Adipose tissue (tissue), 3 donors: ENCODE results near the gene AGPAT1. TPM values are rescaled to one million over a fixed set of nuclear protein-coding genes. Genes with fewer than 3 reads are reported as not detected.
A peak's percentile ranks its signal among the peaks of the same experiment; 100 is the strongest.

Experiments used
- H3K27ac ChIP-seq: one replicate; pipeline ENCODE4 v1.5.1; 2013; ENCODE audit warnings: low read depth, low read length
- WGBS, 3 donors: extraction: QIAGEN DNeasy Blood & Tissue Kit; methylation state at CpG; one replicate each; pipeline ENCODE4 v1.1.7; 2013; 5-methylcytosine and 5-hydroxymethylcytosine counted together
- polyA plus RNA-seq, 3 donors: library from polyadenylated mRNA; stranded (reverse); fragments of 200-250 nt; gene quantifications; one replicate each; pipeline ENCODE4 v1.2.3, GENCODE V29; 2013
- donor health status: healthy with polysubstance abuse.
- donor health status: Bipolar disorder and iron deficiency.
- donor health status: healthy.

The AGPAT1 gene
- polyA plus RNA-seq, 3 donors: 19.9 to 56.3 (median 43.1) TPM

- H3K27ac ChIP-seq: no peak overlapping the region
- 66 to 73% (median 67%) methylated on average over 5 of the region's 5 CpGs for WGBS, 3 donors
These were observed 36.3 kb downstream of the AGPAT1 start for GRCh38 chr6:32139590-32139989.

- H3K27ac ChIP-seq: no peak overlapping the region
These were observed 38.4 kb downstream of the AGPAT1 start for GRCh38 chr6:32137454-32137853.

GRCh38 chr6:32133786-32134185, 42.1 kb downstream of the AGPAT1 start:
- WGBS, 3 donors: 77 to 82% (median 81%) methylated on average over 4 of the region's 4 CpGs
- H3K27ac ChIP-seq: no peak overlapping the region

GRCh38 chr6:32132110-32132509, 43.8 kb downstream of the AGPAT1 start:
- no peak overlapping the region for H3K27ac ChIP-seq

- 81 to 93% (median 92%) methylated on average over 14 of the region's 14 CpGs for WGBS, 3 donors
- no peak overlapping the region for H3K27ac ChIP-seq
These were observed 44.4 kb downstream of the AGPAT1 start for GRCh38 chr6:32131439-32131948.

- peak overlapping the region; percentile 19 for H3K27ac ChIP-seq
- 26 to 34% (median 32%) methylated on average over 22 of the region's 22 CpGs for WGBS, 3 donors
These were observed 46.4 kb downstream of the AGPAT1 start for GRCh38 chr6:32129297-32130088.

- WGBS, 3 donors: 73 to 86% (median 85%) methylated on average over 13 of the region's 13 CpGs
- no peak overlapping the region for H3K27ac ChIP-seq
These were observed 47.1 kb downstream of the AGPAT1 start for GRCh38 chr6:32128751-32129296.

- no peak within 1 kb of the TSS for H3K27ac ChIP-seq
- WGBS, 3 donors: 0 to 1% (median 1%) methylated on average over 44 of the region's 44 CpGs
These were observed 47.9 kb downstream of the AGPAT1 start, which contains the start of gene ATF6B for GRCh38 chr6:32127717-32128592. Gene ATF6B (minus strand): TSS chr6:32128246. CDS start chr6:32128207, 39 bp downstream.

GRCh38 chr6:32127409-32127716, 48.5 kb downstream of the AGPAT1 start:
- no peak overlapping the region for H3K27ac ChIP-seq
- 1 to 11% (median 11%) methylated on average over 9 of the region's 9 CpGs for WGBS, 3 donors

- WGBS, 3 donors: 48 to 68% (median 59%) methylated on average over 8 of the region's 8 CpGs
- H3K27ac ChIP-seq: no peak overlapping the region
These were observed 49.0 kb downstream of the AGPAT1 start for GRCh38 chr6:32126880-32127279.

- 75 to 95% (median 89%) methylated on average over 4 of the region's 4 CpGs for WGBS, 3 donors
- H3K27ac ChIP-seq: no peak overlapping the region
These were observed 52.2 kb downstream of the AGPAT1 start for GRCh38 chr6:32123681-32124080.

GRCh38 chr6:32120573-32121059, 55.3 kb downstream of the AGPAT1 start:
- 93 to 95% (median 94%) methylated on average over 8 to 12 of the region's 12 CpGs for WGBS, 3 donors
- H3K27ac ChIP-seq: no peak overlapping the region

GRCh38 chr6:32118782-32119628, 56.9 kb downstream of the AGPAT1 start:
- 10 to 22% (median 20%) methylated on average over 17 of the region's 17 CpGs for WGBS, 3 donors
- no peak overlapping the region for H3K27ac ChIP-seq

Other genes starting within 250 kb of the AGPAT1 start
- gene C2, start 248.4 kb downstream of the AGPAT1 start, polyA plus RNA-seq: 10 to 100 TPM in 2 of 3 donors, 1 to 10 TPM in 1; 1.6 to 20.4 (median 18.2) TPM
- gene CFB, start 230.0 kb downstream of the AGPAT1 start, polyA plus RNA-seq: 100 to 1,000 TPM in 1 of 3 donors, 10 to 100 TPM in 2; 23.8 to 211 (median 49.8) TPM
- 10 to 100 TPM; 38.8 to 60.8 (median 53.2) TPM for gene NELFE, start 217.1 kb downstream of the AGPAT1 start, polyA plus RNA-seq
- gene SKIC2, start 216.9 kb downstream of the AGPAT1 start, polyA plus RNA-seq: 10 to 100 TPM; 28.7 to 62.6 (median 59.6) TPM
- 10 to 100 TPM; 10.4 to 20.8 (median 15.8) TPM for gene DXO, start 203.9 kb downstream of the AGPAT1 start, polyA plus RNA-seq
- gene C4A, start 194.0 kb downstream of the AGPAT1 start, polyA plus RNA-seq: 100 to 1,000 TPM in 2 of 3 donors, 10 to 100 TPM in 1; 20.8 to 180 (median 112) TPM
- 100 to 1,000 TPM in 1 of 3 donors, 10 to 100 TPM in 2; 22.4 to 207 (median 93.8) TPM for gene C4B, start 161.3 kb downstream of the AGPAT1 start, polyA plus RNA-seq
- gene CYP21A2, start 137.7 kb downstream of the AGPAT1 start, polyA plus RNA-seq: 1 to 10 TPM in 2 of 3 donors, under 1 TPM in 1; 0.71 to 2.1 (median 1.4) TPM
- 10 to 100 TPM in 2 of 3 donors, 1 to 10 TPM in 1; 5.3 to 65.0 (median 47.4) TPM for gene TNXB, start 66.7 kb downstream of the AGPAT1 start, polyA plus RNA-seq
- 10 to 100 TPM; 36.8 to 53.4 (median 38.2) TPM for gene ATF6B, start 47.8 kb downstream of the AGPAT1 start, polyA plus RNA-seq
- gene FKBPL, start 45.8 kb downstream of the AGPAT1 start, polyA plus RNA-seq: 1 to 10 TPM; 3.3 to 5.0 (median 4.3) TPM
- gene PRRT1, start 24.1 kb downstream of the AGPAT1 start, polyA plus RNA-seq: 1 to 10 TPM in 2 of 3 donors, under 1 TPM in 1; 0.70 to 5.6 (median 1.4) TPM
- gene PPT2, start 21.9 kb downstream of the AGPAT1 start, polyA plus RNA-seq: 10 to 100 TPM in 2 of 3 donors, 1 to 10 TPM in 1; 6.3 to 18.5 (median 13.2) TPM
- gene EGFL8, start 11.5 kb downstream of the AGPAT1 start, polyA plus RNA-seq: 10 to 100 TPM in 2 of 3 donors, 1 to 10 TPM in 1; 5.3 to 49.7 (median 12.4) TPM
- gene RNF5, start 2.3 kb upstream of the AGPAT1 start, polyA plus RNA-seq: 10 to 100 TPM; 37.7 to 82.3 (median 49.6) TPM
- 1 to 10 TPM; 2.6 to 3.3 (median 3.1) TPM for gene AGER, start 8.2 kb upstream of the AGPAT1 start, polyA plus RNA-seq
- gene PBX2, start 14.1 kb upstream of the AGPAT1 start, polyA plus RNA-seq: 10 to 100 TPM; 19.0 to 60.2 (median 33.5) TPM
- 10 to 100 TPM in 2 of 3 donors, 1 to 10 TPM in 1; 3.9 to 71.0 (median 27.7) TPM for gene GPSM3, start 16.6 kb upstream of the AGPAT1 start, polyA plus RNA-seq
- 100 to 1,000 TPM in 1 of 3 donors, 10 to 100 TPM in 2; 11.7 to 171 (median 44.5) TPM for gene NOTCH4, start 48.0 kb upstream of the AGPAT1 start, polyA plus RNA-seq
- not detected for gene TSBP1, start 195.8 kb upstream of the AGPAT1 start, polyA plus RNA-seq
- gene BTNL2, start 231.1 kb upstream of the AGPAT1 start, polyA plus RNA-seq: not detected